ENCODE measurements around the gene ANKRD55. TPM values are rescaled to one million over a fixed set of nuclear protein-coding genes. Genes with fewer than 3 reads are reported as not detected.
"Not testable (repeated sequence)": the region's sequence is repeated elsewhere in the genome, so short reads cannot be mapped to it uniquely, and the experiment has no call there.

The ANKRD55 gene
- total RNA-seq, 1 donor from 2014 or later, result not detected

DNA sequence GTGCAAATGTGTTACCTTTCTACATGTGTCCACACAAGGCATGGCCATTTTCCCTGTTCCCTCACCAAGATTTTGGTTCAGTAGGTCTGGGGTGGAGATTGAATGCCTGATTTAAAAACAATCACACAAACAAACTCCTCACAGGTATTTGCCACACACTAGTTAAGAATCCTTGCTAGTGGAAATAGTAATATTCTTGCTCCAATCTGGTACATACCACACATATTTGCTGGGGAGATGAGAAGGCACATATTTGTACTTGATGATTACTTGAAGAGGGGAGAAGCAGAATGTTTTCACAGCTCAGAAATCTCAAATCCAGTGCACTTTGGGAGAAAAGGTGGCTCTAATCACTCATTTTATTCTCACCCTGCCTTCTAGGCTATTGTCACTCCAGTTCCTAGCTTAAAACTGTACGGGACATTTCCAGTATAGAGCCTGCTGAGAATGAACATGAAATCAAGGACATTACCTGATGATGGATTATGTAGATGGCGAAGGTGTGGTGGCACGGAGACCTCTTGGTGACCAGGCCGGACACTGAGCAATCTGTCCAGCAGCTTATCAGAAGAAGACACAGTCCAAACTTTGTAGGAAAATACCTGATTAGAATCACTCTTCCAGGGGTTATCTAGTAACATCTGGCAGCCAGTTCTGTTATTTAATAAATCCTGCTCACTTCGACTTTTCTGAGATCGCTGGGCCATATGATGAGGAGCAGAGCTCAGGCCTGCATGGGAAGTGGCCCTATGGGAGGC lies 122.3 kb downstream of the ANKRD55 start:
- Mint-ChIP-seq H3K9me3 (ENCODE audit: low read depth) (no peaks in the 10 kb centered on the region), H3K27me3 (no peaks in the 10 kb centered on the region), H3K4me3 (ENCODE audit: low read depth) (no peak overlapping the region), H3K27ac (no peak overlapping the region), H3K36me3 (ENCODE audit: insufficient read depth) (no peaks in the 10 kb centered on the region), H3K4me1 (ENCODE audit: low read depth) (peaks cover 3% of the 10 kb centered on the region)
- TF ChIP-seq, protein P1, sequence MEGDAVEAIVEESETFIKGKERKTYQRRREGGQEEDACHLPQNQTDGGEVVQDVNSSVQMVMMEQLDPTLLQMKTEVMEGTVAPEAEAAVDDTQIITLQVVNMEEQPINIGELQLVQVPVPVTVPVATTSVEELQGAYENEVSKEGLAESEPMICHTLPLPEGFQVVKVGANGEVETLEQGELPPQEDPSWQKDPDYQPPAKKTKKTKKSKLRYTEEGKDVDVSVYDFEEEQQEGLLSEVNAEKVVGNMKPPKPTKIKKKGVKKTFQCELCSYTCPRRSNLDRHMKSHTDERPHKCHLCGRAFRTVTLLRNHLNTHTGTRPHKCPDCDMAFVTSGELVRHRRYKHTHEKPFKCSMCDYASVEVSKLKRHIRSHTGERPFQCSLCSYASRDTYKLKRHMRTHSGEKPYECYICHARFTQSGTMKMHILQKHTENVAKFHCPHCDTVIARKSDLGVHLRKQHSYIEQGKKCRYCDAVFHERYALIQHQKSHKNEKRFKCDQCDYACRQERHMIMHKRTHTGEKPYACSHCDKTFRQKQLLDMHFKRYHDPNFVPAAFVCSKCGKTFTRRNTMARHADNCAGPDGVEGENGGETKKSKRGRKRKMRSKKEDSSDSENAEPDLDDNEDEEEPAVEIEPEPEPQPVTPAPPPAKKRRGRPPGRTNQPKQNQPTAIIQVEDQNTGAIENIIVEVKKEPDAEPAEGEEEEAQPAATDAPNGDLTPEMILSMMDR (IDR thresholded peaks at IDR 0.05; ENCODE audit: unreplicated experiment), result no peak
- DNase-seq (ENCODE audit: low spot score, unreplicated experiment), result no peak

DNA sequence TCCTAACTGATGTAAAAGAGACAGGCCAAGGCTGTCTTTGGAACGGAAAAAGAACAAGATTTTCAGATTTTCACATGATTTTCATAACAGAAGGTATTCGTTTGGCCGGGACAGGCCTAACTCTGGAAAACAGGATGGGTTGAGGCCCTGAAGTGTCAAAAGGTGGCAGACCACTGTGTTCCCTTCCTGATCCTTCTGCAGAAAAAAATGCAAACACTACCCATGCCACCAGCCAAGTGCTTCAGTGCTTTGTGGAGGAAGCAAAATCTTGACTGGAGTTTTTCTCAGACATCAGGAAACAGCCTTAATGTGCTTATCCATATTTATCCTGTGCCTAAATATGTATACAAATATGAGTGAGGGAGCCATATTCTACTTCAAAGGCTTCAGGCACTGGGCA lies 124.9 kb downstream of the ANKRD55 start:
- no peak for DNase-seq (ENCODE audit: low spot score, unreplicated experiment)
- Mint-ChIP-seq H3K4me3 (ENCODE audit: low read depth) (no peak overlapping the region), H3K36me3 (ENCODE audit: insufficient read depth) (no peaks in the 10 kb centered on the region), H3K4me1 (ENCODE audit: low read depth) (peaks cover 3% of the 10 kb centered on the region), H3K27me3 (no peaks in the 10 kb centered on the region), H3K9me3 (ENCODE audit: low read depth) (no peaks in the 10 kb centered on the region), H3K27ac (no peak overlapping the region)
- TF ChIP-seq, protein P1 (IDR thresholded peaks at IDR 0.05; ENCODE audit: unreplicated experiment), result no peak

DNA sequence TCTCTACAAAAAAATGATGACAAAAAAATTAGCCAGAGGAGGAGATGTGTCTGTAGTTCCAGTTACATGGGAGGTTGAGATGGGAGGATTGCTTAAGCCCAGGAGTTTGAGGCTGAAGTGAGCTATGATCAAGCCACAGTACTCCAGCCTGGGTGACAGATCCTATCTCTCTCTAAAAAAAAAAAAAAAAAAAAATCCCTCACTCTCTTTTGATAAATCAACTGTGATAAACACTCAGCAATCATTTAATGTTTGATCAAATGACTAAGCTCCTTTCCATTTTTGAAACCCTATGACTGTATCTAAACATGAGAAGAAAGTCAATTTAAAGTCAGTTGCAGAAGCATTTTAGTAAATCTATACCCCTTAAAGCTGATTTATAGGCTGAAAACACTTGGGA lies 126.3 kb downstream of the ANKRD55 start:
- Mint-ChIP-seq H3K9me3 (ENCODE audit: low read depth) (no peaks in the 10 kb centered on the region), H3K36me3 (ENCODE audit: insufficient read depth) (no peaks in the 10 kb centered on the region), H3K4me1 (ENCODE audit: low read depth) (peaks cover 3% of the 10 kb centered on the region), H3K27ac (no peak overlapping the region), H3K27me3 (no peaks in the 10 kb centered on the region), H3K4me3 (ENCODE audit: low read depth) (no peak overlapping the region)
- TF ChIP-seq, protein P1 (IDR thresholded peaks at IDR 0.05; ENCODE audit: unreplicated experiment), result no peak
- no peak for DNase-seq (ENCODE audit: low spot score, unreplicated experiment)

DNA sequence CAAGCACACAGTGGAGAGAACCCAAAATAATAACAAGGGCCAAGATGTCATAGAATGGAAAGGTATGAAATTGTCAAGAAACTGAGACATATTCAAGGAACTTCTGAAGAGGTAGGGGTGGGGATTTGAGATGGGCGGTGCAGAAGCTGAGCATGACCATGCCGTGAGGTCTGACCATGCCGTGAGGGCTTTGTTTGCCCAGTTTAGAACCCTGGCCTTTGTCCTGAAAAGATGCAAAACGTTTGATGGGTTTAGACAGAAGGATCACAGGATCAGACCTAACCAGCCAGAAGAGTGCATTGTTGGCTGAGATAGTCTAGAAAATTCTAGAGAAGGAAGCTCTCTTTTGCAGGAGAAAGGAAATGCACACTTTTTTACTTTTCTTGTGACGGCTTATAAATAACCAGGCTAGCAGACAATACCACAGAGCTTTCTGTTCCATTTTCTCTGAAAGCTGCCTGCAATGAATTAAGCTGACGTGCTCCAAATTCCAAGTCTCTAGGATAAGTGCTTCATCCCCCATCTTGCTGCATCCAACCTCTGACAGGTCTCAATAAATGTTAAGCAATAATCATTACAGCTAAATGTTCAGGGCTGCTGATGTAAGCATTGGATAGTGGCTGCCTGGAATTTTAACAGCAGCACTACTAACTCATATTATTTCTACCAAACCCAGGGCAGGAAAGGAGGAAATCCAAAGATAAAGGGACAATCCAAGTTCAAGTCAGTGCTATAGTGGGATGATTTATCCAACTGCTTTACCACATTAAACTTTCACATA lies 127.4 kb downstream of the ANKRD55 start:
- TF ChIP-seq, protein P1 (IDR thresholded peaks at IDR 0.05; ENCODE audit: unreplicated experiment), result no peak
- peaks cover 2% of the 10 kb centered on the region for H3K4me1 Mint-ChIP-seq (ENCODE audit: low read depth)
- H3K9me3 Mint-ChIP-seq (ENCODE audit: low read depth), result peaks cover 7% of the 10 kb centered on the region
- no peaks in the 10 kb centered on the region for H3K36me3 Mint-ChIP-seq (ENCODE audit: insufficient read depth)
- no peaks in the 10 kb centered on the region for H3K27me3 Mint-ChIP-seq
- no peak for DNase-seq (ENCODE audit: low spot score, unreplicated experiment)
- H3K4me3 Mint-ChIP-seq (ENCODE audit: low read depth), result no peak overlapping the region
- no peak overlapping the region for H3K27ac Mint-ChIP-seq

DNA sequence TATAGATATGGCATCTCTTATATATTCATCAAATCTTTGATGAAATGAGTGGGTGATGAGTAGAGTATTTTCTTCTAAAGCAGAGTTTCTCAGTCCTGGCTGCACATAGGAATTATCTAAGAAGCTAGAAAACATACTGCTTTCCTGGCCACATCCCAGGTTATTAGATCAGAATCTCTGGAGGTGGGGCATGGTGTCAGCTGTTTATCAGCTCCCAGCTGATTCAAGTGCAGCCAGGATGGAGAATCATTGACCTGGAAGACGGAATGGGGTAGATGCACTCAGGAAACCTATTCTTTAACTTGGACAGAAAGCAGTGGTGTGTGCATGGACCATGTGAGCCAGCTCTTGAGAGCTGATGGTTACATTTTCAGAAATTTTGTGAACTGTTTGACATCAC lies 130.2 kb downstream of the ANKRD55 start:
- Mint-ChIP-seq H3K4me3 (ENCODE audit: low read depth) (no peak overlapping the region), H3K27me3 (no peaks in the 10 kb centered on the region), H3K9me3 (ENCODE audit: low read depth) (peaks cover 9% of the 10 kb centered on the region), H3K27ac (no peak overlapping the region), H3K36me3 (ENCODE audit: insufficient read depth) (no peaks in the 10 kb centered on the region), H3K4me1 (ENCODE audit: low read depth) (no peaks in the 10 kb centered on the region)
- no peak for DNase-seq (ENCODE audit: low spot score, unreplicated experiment)
- TF ChIP-seq, protein P1 (IDR thresholded peaks at IDR 0.05; ENCODE audit: unreplicated experiment), result no peak

DNA sequence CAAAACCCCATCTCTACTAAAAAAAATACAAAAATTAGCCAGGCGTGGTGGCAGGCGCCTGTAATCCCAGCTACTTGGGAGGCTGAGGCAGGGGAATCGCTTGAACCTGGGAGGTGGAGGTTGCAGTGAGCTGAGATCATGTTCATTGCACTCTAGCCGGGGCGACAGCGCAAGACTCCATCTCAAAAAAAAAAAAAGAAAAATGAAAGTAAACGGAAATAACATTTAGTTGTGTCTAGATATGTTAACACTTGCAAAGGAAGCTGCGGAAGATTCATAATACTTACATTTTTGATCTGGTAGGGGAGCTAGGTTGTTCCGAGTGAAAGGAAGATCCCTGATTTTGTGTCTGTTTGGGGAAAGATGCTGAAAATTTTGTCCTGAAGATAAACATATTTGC lies 130.9 kb downstream of the ANKRD55 start:
- not testable (repeated sequence) for H3K4me1 Mint-ChIP-seq (ENCODE audit: low read depth); H3K36me3 Mint-ChIP-seq (ENCODE audit: insufficient read depth); H3K4me3 Mint-ChIP-seq (ENCODE audit: low read depth)

More for the DNA sequence above, 130.9 kb downstream of the ANKRD55 start:
- DNase-seq (ENCODE audit: low spot score, unreplicated experiment); H3K27ac Mint-ChIP-seq; H3K9me3 Mint-ChIP-seq (ENCODE audit: low read depth); H3K27me3 Mint-ChIP-seq: not testable (repeated sequence)

All from progenitor cell of endocrine pancreas (in vitro differentiated cells).